ENCODE data around the gene RRM2. TPM values are rescaled to one million over a fixed set of nuclear protein-coding genes. Genes with fewer than 3 reads are reported as not detected.

Gene RRM2
- 22.6 and 24.8 TPM in 2 replicates for total RNA-seq (2014; rRNA removed; shearing (Covaris generic); ENCODE audit: low replicate concordance)

GRCh38 chr2:10122500-10123280, at the start of gene RRM2:
RRM2 (plus strand) TSS chr2:10122739; CDS start chr2:10122799, 60 bp downstream.
- Histone ChIP-seq H3K79me2 (ENCODE audit: low read length) (peaks cover 52% of the 10 kb centered on the region), H3K4me1 (ENCODE audit: low read length) (peaks cover 53% of the 10 kb centered on the region), H3K27me3 (ENCODE audit: low read length) (no peaks in the 10 kb centered on the region), H3K9me3 (ENCODE audit: low read length) (no peaks in the 10 kb centered on the region), H3K9ac (ENCODE audit: low read length) (peak within 1 kb of the TSS; percentile 87), H3K9me2 (replicated peaks; ENCODE audit: insufficient read depth, low read length) (no peaks in the 10 kb centered on the region), H3K4me3 (ENCODE audit: low read length) (peak within 1 kb of the TSS; percentile 97), H3K4me2 (ENCODE audit: low read depth, low read length, poor library complexity, severe bottlenecking) (peak within 1 kb of the TSS; percentile 93), H4K20me1 (ENCODE audit: insufficient read depth, low read depth, low read length) (peaks cover 14% of the 10 kb centered on the region), H2AFZ (ENCODE audit: low read length) (no peak within 1 kb of the TSS), H3K27ac (ENCODE audit: low read length) (peak within 1 kb of the TSS; percentile 83), H3K36me3 (ENCODE audit: insufficient read depth, low read length) (peaks cover 38% of the 10 kb centered on the region)
- peak; percentile 98 for DNase-seq

DNA sequence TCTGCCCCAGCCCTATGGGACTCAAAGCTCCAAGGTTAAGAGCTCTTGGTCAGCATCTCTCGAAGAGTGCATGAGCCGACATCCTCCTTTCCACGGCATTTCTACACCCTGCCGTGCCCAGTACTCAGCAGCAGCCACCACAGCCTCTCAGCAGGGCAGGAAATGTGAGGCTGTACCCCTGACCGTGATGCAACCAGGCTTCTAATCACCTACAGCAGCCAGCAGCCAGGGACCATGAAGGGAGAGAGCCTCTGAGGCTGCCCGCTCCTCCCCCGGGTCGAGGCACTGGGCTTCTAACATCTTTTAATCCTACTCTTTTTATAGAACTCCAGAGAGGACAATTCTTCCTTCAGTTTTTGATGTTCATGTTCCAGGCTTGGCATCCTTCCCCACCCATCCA, 48.8 kb upstream of the RRM2 start:
- Histone ChIP-seq H3K4me2 (ENCODE audit: low read depth, low read length, poor library complexity, severe bottlenecking) (peak overlapping the region; percentile 44), H3K79me2 (ENCODE audit: low read length) (no peaks in the 10 kb centered on the region), H2AFZ (ENCODE audit: low read length) (no peak overlapping the region), H3K9ac (ENCODE audit: low read length) (no peak overlapping the region), H3K27me3 (ENCODE audit: low read length) (0 out of 2 replicates have a peak, but pooled peaks cover 3% of the 10 kb centered on the region), H3K9me2 (replicated peaks; ENCODE audit: insufficient read depth, low read length) (no peaks in the 10 kb centered on the region), H3K9me3 (ENCODE audit: low read length) (no peaks in the 10 kb centered on the region), H4K20me1 (ENCODE audit: insufficient read depth, low read depth, low read length) (peaks cover 5% of the 10 kb centered on the region; the same call in 1 of the 2 replicates), H3K4me1 (ENCODE audit: low read length) (peaks cover 12% of the 10 kb centered on the region), H3K36me3 (ENCODE audit: insufficient read depth, low read length) (no peaks in the 10 kb centered on the region), H3K4me3 (ENCODE audit: low read length) (no peak overlapping the region), H3K27ac (ENCODE audit: low read length) (no peak overlapping the region)
- no peak for DNase-seq

GRCh38 chr2:10075101-10075500, 47.4 kb upstream of the RRM2 start:
- Histone ChIP-seq H3K4me1 (ENCODE audit: low read length) (peaks cover 20% of the 10 kb centered on the region), H3K9me3 (ENCODE audit: low read length) (no peaks in the 10 kb centered on the region), H3K27ac (ENCODE audit: low read length) (no peak overlapping the region), H2AFZ (ENCODE audit: low read length) (no peak overlapping the region), H3K27me3 (ENCODE audit: low read length) (0 out of 2 replicates have a peak, but pooled peaks cover 3% of the 10 kb centered on the region), H4K20me1 (ENCODE audit: insufficient read depth, low read depth, low read length) (peaks cover 5% of the 10 kb centered on the region; the same call in 1 of the 2 replicates), H3K9ac (ENCODE audit: low read length) (no peak overlapping the region), H3K79me2 (ENCODE audit: low read length) (no peaks in the 10 kb centered on the region), H3K9me2 (replicated peaks; ENCODE audit: insufficient read depth, low read length) (no peaks in the 10 kb centered on the region), H3K36me3 (ENCODE audit: insufficient read depth, low read length) (no peaks in the 10 kb centered on the region), H3K4me2 (ENCODE audit: low read depth, low read length, poor library complexity, severe bottlenecking) (no peak overlapping the region), H3K4me3 (ENCODE audit: low read length) (no peak overlapping the region)
- no peak for DNase-seq

DNA sequence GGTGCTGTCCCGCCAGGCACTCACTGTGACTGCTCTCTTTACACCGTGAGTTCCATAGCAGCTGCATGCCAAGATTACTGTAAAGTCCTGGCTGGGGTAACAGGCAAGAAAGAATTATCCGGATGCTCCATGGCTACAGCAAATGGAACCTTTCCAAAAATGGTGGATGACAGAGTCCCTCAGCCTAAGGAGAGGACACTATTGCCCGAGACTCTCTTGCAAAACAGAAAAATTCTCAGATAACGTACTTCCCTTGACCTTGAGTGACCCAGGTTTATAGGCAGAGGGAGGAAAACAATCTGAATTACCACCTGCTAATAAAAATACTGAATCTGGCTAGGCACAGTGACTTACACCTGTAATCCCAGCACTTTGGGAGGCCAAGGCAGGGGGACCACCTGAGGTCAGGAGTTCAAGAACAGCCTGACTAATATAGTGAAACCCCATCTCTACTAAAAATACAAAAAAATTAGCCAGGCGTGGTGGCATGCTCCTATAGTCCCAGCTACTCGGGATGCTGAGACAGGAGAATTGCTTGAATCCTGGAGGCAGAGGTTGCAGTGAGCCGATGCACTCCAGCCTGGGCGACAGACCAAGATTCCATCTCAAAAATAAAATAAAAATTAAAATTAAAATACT, 46.8 kb upstream of the RRM2 start:
- no peaks in the 10 kb centered on the region for H3K36me3 ChIP-seq (ENCODE audit: insufficient read depth, low read length)
- H3K27me3 ChIP-seq (ENCODE audit: low read length), result 0 out of 2 replicates have a peak, but pooled peaks cover 3% of the 10 kb centered on the region
- no peak overlapping the region for H3K4me2 ChIP-seq (ENCODE audit: low read depth, low read length, poor library complexity, severe bottlenecking)

DNA sequence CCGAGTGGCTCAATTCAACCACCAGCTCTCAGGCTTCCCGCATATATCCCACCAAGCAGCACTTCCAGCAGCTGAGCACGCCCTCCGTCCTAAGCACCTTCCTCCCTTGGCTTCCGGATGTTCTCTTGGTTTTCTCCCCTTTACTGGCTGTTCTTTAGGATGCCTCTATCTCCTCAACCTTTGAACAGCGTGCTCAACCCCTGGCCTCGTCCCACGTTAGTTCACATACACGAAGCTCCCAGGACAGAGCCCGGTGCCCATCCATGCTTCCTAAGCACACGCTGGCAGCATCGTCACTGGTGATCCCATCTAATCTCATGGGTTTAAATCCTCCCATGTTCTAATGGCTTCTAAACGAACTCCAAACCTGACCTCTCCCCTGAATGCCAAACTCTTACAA, 46.0 kb upstream of the RRM2 start:
- H3K4me2 ChIP-seq (ENCODE audit: low read depth, low read length, poor library complexity, severe bottlenecking), result no peak overlapping the region
- no peaks in the 10 kb centered on the region for H3K9me2 ChIP-seq (replicated peaks; ENCODE audit: insufficient read depth, low read length)
- H3K79me2 ChIP-seq (ENCODE audit: low read length), result no peaks in the 10 kb centered on the region
- H3K9me3 ChIP-seq (ENCODE audit: low read length), result no peaks in the 10 kb centered on the region
- no peak overlapping the region for H3K4me3 ChIP-seq (ENCODE audit: low read length)
- no peak overlapping the region for H3K9ac ChIP-seq (ENCODE audit: low read length)
- 0 out of 2 replicates have a peak, but pooled peaks cover 3% of the 10 kb centered on the region for H3K27me3 ChIP-seq (ENCODE audit: low read length)
- H2AFZ ChIP-seq (ENCODE audit: low read length), result no peak overlapping the region
- H3K27ac ChIP-seq (ENCODE audit: low read length), result no peak overlapping the region
- DNase-seq, result no peak
- H3K4me1 ChIP-seq (ENCODE audit: low read length), result peaks cover 32% of the 10 kb centered on the region
- no peaks in the 10 kb centered on the region for H3K36me3 ChIP-seq (ENCODE audit: insufficient read depth, low read length)
- H4K20me1 ChIP-seq (ENCODE audit: insufficient read depth, low read depth, low read length), result peaks cover 5% of the 10 kb centered on the region; the same call in 1 of the 2 replicates

More for the DNA sequence above, 46.8 kb upstream of the RRM2 start:
- H3K9ac ChIP-seq (ENCODE audit: low read length), result no peak overlapping the region
- H4K20me1 ChIP-seq (ENCODE audit: insufficient read depth, low read depth, low read length), result peaks cover 5% of the 10 kb centered on the region; the same call in 1 of the 2 replicates
- no peak overlapping the region for H2AFZ ChIP-seq (ENCODE audit: low read length)
- no peaks in the 10 kb centered on the region for H3K9me2 ChIP-seq (replicated peaks; ENCODE audit: insufficient read depth, low read length)
- peaks cover 25% of the 10 kb centered on the region for H3K4me1 ChIP-seq (ENCODE audit: low read length)
- no peak overlapping the region for H3K4me3 ChIP-seq (ENCODE audit: low read length)
- H3K79me2 ChIP-seq (ENCODE audit: low read length), result no peaks in the 10 kb centered on the region
- no peak for DNase-seq
- no peak overlapping the region for H3K27ac ChIP-seq (ENCODE audit: low read length)
- no peaks in the 10 kb centered on the region for H3K9me3 ChIP-seq (ENCODE audit: low read length)

GRCh38 chr2:10076988-10077527, 45.5 kb upstream of the RRM2 start:
- Histone ChIP-seq H3K9me2 (replicated peaks; ENCODE audit: insufficient read depth, low read length) (no peaks in the 10 kb centered on the region), H2AFZ (ENCODE audit: low read length) (no peak overlapping the region), H4K20me1 (ENCODE audit: insufficient read depth, low read depth, low read length) (peaks cover 5% of the 10 kb centered on the region; the same call in 1 of the 2 replicates), H3K4me3 (ENCODE audit: low read length) (no peak overlapping the region), H3K4me1 (ENCODE audit: low read length) (peaks cover 36% of the 10 kb centered on the region), H3K9ac (ENCODE audit: low read length) (no peak overlapping the region), H3K27me3 (ENCODE audit: low read length) (0 out of 2 replicates have a peak, but pooled peaks cover 3% of the 10 kb centered on the region), H3K27ac (ENCODE audit: low read length) (no peak overlapping the region), H3K36me3 (ENCODE audit: insufficient read depth, low read length) (no peaks in the 10 kb centered on the region), H3K79me2 (ENCODE audit: low read length) (no peaks in the 10 kb centered on the region), H3K9me3 (ENCODE audit: low read length) (no peaks in the 10 kb centered on the region), H3K4me2 (ENCODE audit: low read depth, low read length, poor library complexity, severe bottlenecking) (no peak overlapping the region)
- no peak for DNase-seq

DNA sequence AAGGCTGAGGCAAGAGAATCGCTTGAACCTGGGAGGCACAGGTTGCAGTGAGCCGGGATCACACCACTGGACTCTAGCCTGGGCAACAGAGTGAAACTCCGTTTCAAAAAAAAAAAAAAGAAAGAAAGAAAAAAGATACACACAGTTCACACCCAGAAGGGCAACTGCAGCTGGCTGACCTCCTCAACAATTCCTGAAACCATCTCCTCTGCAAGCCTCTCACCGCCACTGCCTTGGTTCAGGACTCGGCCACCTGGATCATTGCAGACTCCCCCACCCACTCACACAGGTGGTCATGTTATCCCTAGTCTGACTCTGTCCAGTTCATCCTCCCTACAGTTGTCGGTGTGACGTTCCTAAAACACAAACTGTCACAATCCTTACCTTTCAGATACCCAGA, 44.5 kb upstream of the RRM2 start:
- H4K20me1 ChIP-seq (ENCODE audit: insufficient read depth, low read depth, low read length), result peaks cover 5% of the 10 kb centered on the region; the same call in 1 of the 2 replicates
- H3K4me2 ChIP-seq (ENCODE audit: low read depth, low read length, poor library complexity, severe bottlenecking), result no peak overlapping the region
- 0 out of 2 replicates have a peak, but pooled peaks cover 3% of the 10 kb centered on the region for H3K27me3 ChIP-seq (ENCODE audit: low read length)
- no peak for DNase-seq
- H2AFZ ChIP-seq (ENCODE audit: low read length), result no peak overlapping the region
- H3K9me2 ChIP-seq (replicated peaks; ENCODE audit: insufficient read depth, low read length), result no peaks in the 10 kb centered on the region
- no peak overlapping the region for H3K4me3 ChIP-seq (ENCODE audit: low read length)
- H3K9ac ChIP-seq (ENCODE audit: low read length), result no peak overlapping the region
- H3K9me3 ChIP-seq (ENCODE audit: low read length), result no peaks in the 10 kb centered on the region
- peaks cover 41% of the 10 kb centered on the region for H3K4me1 ChIP-seq (ENCODE audit: low read length)
- H3K79me2 ChIP-seq (ENCODE audit: low read length), result no peaks in the 10 kb centered on the region
- H3K36me3 ChIP-seq (ENCODE audit: insufficient read depth, low read length), result no peaks in the 10 kb centered on the region
- no peak overlapping the region for H3K27ac ChIP-seq (ENCODE audit: low read length)
